ENCODE results near the gene FCHSD2. TPM values are rescaled to one million over a fixed set of nuclear protein-coding genes. Genes with fewer than 3 reads are reported as not detected.

Gene FCHSD2
- polyA plus RNA-seq (11.6 to 16.2 TPM (median 14.2 TPM) in 3 replicates), polyA minus RNA-seq (6.9 to 14.1 TPM (median 10.5 TPM) in 3 replicates)
- 42.3 TPM for polyA plus RNA-seq (2011; ENCODE audit: low read depth)
- polyA plus RNA-seq (2011; cell fraction: cytosol; rRNA removed): 12.3 and 17.5 TPM in 2 replicates
- polyA plus RNA-seq (2011; cell fraction: nucleus; rRNA removed): 18.2 and 21.1 TPM in 2 replicates
- 11.2 and 12.1 TPM in 2 replicates for polyA plus RNA-seq (2012; ENCODE audit: low replicate concordance)
- polyA minus RNA-seq (2011; cell fraction: cytosol; rRNA and poly(A)+ RNA removed): 14.8 TPM
- polyA minus RNA-seq (2011; cell fraction: nucleus; rRNA and poly(A)+ RNA removed): 9.6 and 16.4 TPM in 2 replicates

DNA sequence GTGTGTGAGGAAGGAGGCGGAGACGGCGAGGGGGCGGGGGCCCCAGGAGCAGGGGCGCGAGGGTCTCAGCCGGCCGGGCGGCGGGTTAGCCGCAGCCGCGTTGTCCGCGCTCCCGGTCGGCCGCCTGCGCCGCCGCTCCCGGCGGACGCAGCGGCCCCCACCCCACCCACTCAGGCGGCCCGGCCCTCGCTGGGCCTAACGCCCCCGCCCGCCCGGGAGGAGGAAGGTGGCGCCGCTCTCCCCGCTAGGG lies at the start of gene FCHSD2:
TSS of gene FCHSD2 (minus strand) at position 191 of the 250 bp plus-strand sequence. CDS start 441 bp downstream, outside the sequence.
- H2AFZ ChIP-seq (ENCODE audit: control insufficient read depth, low read length): peak within 1 kb of the TSS; percentile 92
- no peaks in the 10 kb centered on the region for H3K9me1 ChIP-seq (ENCODE audit: control insufficient read depth, extremely low read depth, insufficient read depth, low read length)
- no peaks in the 10 kb centered on the region for H3K27me3 ChIP-seq (ENCODE audit: control insufficient read depth, extremely low read depth, insufficient read depth, low read length)
- no peak for TF ChIP-seq EZH2 (IDR thresholded peaks at IDR 0.05; ENCODE audit: low read length)
- TF ChIP-seq, protein P1, sequence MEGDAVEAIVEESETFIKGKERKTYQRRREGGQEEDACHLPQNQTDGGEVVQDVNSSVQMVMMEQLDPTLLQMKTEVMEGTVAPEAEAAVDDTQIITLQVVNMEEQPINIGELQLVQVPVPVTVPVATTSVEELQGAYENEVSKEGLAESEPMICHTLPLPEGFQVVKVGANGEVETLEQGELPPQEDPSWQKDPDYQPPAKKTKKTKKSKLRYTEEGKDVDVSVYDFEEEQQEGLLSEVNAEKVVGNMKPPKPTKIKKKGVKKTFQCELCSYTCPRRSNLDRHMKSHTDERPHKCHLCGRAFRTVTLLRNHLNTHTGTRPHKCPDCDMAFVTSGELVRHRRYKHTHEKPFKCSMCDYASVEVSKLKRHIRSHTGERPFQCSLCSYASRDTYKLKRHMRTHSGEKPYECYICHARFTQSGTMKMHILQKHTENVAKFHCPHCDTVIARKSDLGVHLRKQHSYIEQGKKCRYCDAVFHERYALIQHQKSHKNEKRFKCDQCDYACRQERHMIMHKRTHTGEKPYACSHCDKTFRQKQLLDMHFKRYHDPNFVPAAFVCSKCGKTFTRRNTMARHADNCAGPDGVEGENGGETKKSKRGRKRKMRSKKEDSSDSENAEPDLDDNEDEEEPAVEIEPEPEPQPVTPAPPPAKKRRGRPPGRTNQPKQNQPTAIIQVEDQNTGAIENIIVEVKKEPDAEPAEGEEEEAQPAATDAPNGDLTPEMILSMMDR (optimal IDR thresholded peaks at IDR 0.05 in 1 of 3, IDR thresholded peaks at IDR 0.05 in 1 of 3, conservative IDR thresholded peaks at IDR 0.05 in 1 of 3; ENCODE audit: extremely low read depth in 1 of 3, insufficient read depth in 2 of 3, low read length in 3 of 3): no peak
- peak within 1 kb of the TSS; percentile 65 to 92 (median 75) for H3K4me3 ChIP-seq (ENCODE audit: control insufficient read depth in 2 of 3, extremely low read depth in 1 of 3, insufficient read depth in 2 of 3, low read depth in 1 of 3, low read length in 3 of 3)
- FAIRE-seq: no peak
- dilution Hi-C loops (cut with MboI; ENCODE audit: extremely low pct_ligation_motif_present, low sequenced_read_pairs): no loop called here
- peak within 1 kb of the TSS; percentile 89 for H3K27ac ChIP-seq (ENCODE audit: control insufficient read depth, insufficient read depth, low read length)
- H4K20me1 ChIP-seq (ENCODE audit: control insufficient read depth, extremely low read depth, insufficient read depth, low read length): no peaks in the 10 kb centered on the region
- H3K36me3 ChIP-seq (ENCODE audit: control insufficient read depth in 2 of 2, extremely low read depth in 1 of 2, insufficient read depth in 2 of 2, low read length in 2 of 2): peaks cover 0 to 5% of the 10 kb centered on the region in 2 experiments
- peaks cover 34% of the 10 kb centered on the region for H3K79me2 ChIP-seq (ENCODE audit: control insufficient read depth, insufficient read depth, low read length)
- no peaks in the 10 kb centered on the region for H3K9me3 ChIP-seq (ENCODE audit: control insufficient read depth, low read depth, low read length)
- no peak for DNase-seq (ENCODE audit: low read depth, low spot score)
- H3K4me2 ChIP-seq (ENCODE audit: control insufficient read depth, extremely low read depth, insufficient read depth, low read depth, low read length): peak within 1 kb of the TSS; percentile 97
- peaks cover 16% of the 10 kb centered on the region for H3K4me1 ChIP-seq (ENCODE audit: control insufficient read depth, extremely low read depth, insufficient read depth, low read length)
- peak within 1 kb of the TSS; percentile 89 for H3K9ac ChIP-seq (ENCODE audit: control insufficient read depth, extremely low read depth, insufficient read depth, low read length)

DNA sequence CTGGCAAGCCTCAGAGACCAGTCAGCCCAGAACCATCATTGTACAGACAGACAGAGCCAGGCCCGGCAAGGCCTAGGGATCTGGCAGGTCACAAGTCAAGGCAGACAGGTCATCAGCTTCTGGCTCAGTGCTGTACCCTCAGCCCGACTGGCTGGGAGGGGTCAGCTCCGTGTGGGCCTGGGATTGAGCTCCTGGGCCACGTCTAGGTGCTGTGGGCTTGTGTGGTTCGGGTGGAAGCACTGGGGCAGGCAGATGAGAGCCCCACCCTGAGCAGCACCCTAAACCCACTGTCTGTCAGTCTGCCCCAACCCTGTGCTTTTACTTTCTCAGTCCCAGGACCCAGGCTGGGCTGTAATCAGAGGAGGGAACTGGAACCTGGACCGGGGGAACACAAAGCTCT lies 49.0 kb upstream of the FCHSD2 start:
- peak overlapping the region; percentile 25 for H2AFZ ChIP-seq (ENCODE audit: control insufficient read depth, low read length)
- H3K27me3 ChIP-seq (ENCODE audit: control insufficient read depth, extremely low read depth, insufficient read depth, low read length): no peaks in the 10 kb centered on the region

More for the DNA sequence above, 49.0 kb upstream of the FCHSD2 start:
- Histone ChIP-seq H3K27ac (ENCODE audit: control insufficient read depth, insufficient read depth, low read length) (no peak overlapping the region), H3K4me1 (ENCODE audit: control insufficient read depth, extremely low read depth, insufficient read depth, low read length) (peaks cover 74% of the 10 kb centered on the region), H4K20me1 (ENCODE audit: control insufficient read depth, extremely low read depth, insufficient read depth, low read length) (no peaks in the 10 kb centered on the region), H3K9me3 (ENCODE audit: control insufficient read depth, low read depth, low read length) (no peaks in the 10 kb centered on the region), H3K9me1 (ENCODE audit: control insufficient read depth, extremely low read depth, insufficient read depth, low read length) (peaks cover 4% of the 10 kb centered on the region), H3K9ac (ENCODE audit: control insufficient read depth, extremely low read depth, insufficient read depth, low read length) (no peak overlapping the region), H3K4me2 (ENCODE audit: control insufficient read depth, extremely low read depth, insufficient read depth, low read depth, low read length) (no peak overlapping the region), H3K79me2 (ENCODE audit: control insufficient read depth, insufficient read depth, low read length) (no peaks in the 10 kb centered on the region), H3K4me3 (ENCODE audit: control insufficient read depth in 2 of 3, extremely low read depth in 1 of 3, insufficient read depth in 2 of 3, low read depth in 1 of 3, low read length in 3 of 3) (no peak overlapping the region), H3K36me3 (ENCODE audit: control insufficient read depth in 2 of 2, extremely low read depth in 1 of 2, insufficient read depth in 2 of 2, low read length in 2 of 2) (no peaks in the 10 kb centered on the region)
- TF ChIP-seq, protein P1 (optimal IDR thresholded peaks at IDR 0.05 in 1 of 3, IDR thresholded peaks at IDR 0.05 in 1 of 3, conservative IDR thresholded peaks at IDR 0.05 in 1 of 3; ENCODE audit: extremely low read depth in 1 of 3, insufficient read depth in 2 of 3, low read length in 3 of 3): no peak
- TF ChIP-seq EZH2 (IDR thresholded peaks at IDR 0.05; ENCODE audit: low read length): no peak
- DNase-seq (ENCODE audit: low read depth, low spot score) (no peak), FAIRE-seq (no peak)
- dilution Hi-C loops (cut with MboI; ENCODE audit: extremely low pct_ligation_motif_present, low sequenced_read_pairs): no loop called here
